AG10803 (cell line): ENCODE data around the gene JMJD8.

ENCODE experiments used
- DNase-seq: peaks from one replicate; pipeline ENCODE4 v3.0.0; 2010; ENCODE audit warnings: low read depth
- H3K4me3 ChIP-seq: 2 replicates; pipeline ENCODE4 v1.5.1; 2011; ENCODE audit warnings: mild to moderate bottlenecking, low read length, control low read depth
- CTCF ChIP-seq: conservative IDR thresholded peaks from 2 replicates; pipeline ENCODE4 v1.5.1; 2011; ENCODE audit warnings: mild to moderate bottlenecking, low read length, control low read depth, inconsistent platforms

Gene JMJD8

GRCh38 chr16:667113-667779 is 16.9 kb downstream of the JMJD8 start:
- no peak overlapping the region for H3K4me3 ChIP-seq
- no peak for DNase-seq
- no peak for TF ChIP-seq CTCF

GRCh38 chr16:666572-666971 is 17.6 kb downstream of the JMJD8 start:
- no peak for DNase-seq
- no peak overlapping the region for H3K4me3 ChIP-seq
- TF ChIP-seq CTCF, result no peak

GRCh38 chr16:662597-662996 is 21.5 kb downstream of the JMJD8 start:
- no peak for TF ChIP-seq CTCF
- no peak overlapping the region for H3K4me3 ChIP-seq
- DNase-seq, result no peak

GRCh38 chr16:662095-662494 is 22.0 kb downstream of the JMJD8 start:
- H3K4me3 ChIP-seq, result no peak overlapping the region
- no peak for TF ChIP-seq CTCF
- DNase-seq, result no peak

- no peak overlapping the region for H3K4me3 ChIP-seq
- DNase-seq, result no peak
- no peak for TF ChIP-seq CTCF
These were observed 22.8 kb downstream of the JMJD8 start for GRCh38 chr16:661184-661821.

- H3K4me3 ChIP-seq, result no peak overlapping the region
- DNase-seq, result peak; percentile 83
- TF ChIP-seq CTCF, result peak; percentile 52
These were observed 23.5 kb downstream of the JMJD8 start for GRCh38 chr16:660459-661183.

- no peak overlapping the region for H3K4me3 ChIP-seq
- TF ChIP-seq CTCF, result no peak
- no peak for DNase-seq
These were observed 24.0 kb downstream of the JMJD8 start for GRCh38 chr16:660132-660458.
